ENCODE data around the gene DEDD.

The DEDD gene, protein sequence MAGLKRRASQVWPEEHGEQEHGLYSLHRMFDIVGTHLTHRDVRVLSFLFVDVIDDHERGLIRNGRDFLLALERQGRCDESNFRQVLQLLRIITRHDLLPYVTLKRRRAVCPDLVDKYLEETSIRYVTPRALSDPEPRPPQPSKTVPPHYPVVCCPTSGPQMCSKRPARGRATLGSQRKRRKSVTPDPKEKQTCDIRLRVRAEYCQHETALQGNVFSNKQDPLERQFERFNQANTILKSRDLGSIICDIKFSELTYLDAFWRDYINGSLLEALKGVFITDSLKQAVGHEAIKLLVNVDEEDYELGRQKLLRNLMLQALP

DNA sequence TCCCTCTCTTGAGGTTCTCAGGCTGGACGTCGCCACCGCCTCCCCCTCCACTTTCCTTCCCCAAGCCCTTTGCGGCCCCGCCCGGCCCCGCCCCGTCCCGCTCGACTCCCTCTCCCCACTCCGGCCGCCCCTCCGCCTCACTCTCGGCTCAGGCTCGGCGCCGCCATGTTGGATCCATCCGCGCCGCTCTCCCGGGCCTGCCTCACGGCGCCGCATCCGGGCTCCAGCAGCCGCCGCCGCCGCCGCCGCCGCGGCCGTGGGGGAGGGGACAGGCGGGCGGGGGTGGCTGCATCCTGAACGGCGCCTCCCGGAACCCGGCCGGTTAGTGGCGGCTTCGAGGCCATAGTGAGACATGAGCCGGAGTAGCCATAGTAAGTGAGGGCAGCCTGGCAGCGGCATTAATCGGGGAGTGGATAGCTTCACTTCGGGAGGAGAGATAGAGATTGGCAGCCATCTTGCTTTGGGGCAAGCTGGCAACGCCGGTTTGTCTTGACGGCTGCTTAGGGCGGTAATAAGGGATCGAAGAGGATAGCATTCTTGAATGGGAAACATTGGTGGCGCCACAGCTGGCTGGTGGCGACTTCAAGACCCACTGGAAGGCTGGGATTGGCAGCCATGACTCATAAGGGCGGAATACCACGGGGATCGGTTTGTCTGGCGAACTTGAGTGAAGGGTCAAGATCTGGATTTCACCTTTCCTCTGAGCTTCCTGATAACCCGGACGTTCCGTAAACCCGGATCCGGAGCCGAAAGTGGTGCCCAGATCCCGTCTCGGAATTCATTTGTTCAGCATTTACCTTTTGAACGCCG lies at the start of gene DEDD:
Gene DEDD (minus strand): TSS at position 258 of the 810 bp plus-strand sequence. CDS start 8,205 bp downstream, outside the sequence.
- peak; percentile 85 for DNase-seq

DNA sequence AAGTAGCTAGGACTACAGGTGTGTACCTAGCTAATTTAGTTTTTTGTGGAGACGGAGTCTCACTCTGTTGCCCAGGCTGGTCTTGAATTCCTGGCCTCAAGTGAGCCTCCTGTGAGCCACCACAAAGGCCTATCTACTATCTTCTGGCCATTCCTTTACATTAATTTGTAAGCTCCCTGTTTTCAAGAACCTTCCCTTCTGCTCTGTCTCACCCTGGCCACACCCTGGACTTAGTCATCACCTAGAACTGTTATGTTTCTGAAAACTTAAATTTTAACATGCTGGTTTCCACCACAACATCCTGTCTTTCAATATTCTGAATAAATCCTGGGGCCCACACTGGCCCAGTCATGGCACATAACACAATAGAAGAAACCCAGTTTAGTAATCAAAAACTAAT lies 49.7 kb upstream of the DEDD start:
- no peak for DNase-seq

DNA sequence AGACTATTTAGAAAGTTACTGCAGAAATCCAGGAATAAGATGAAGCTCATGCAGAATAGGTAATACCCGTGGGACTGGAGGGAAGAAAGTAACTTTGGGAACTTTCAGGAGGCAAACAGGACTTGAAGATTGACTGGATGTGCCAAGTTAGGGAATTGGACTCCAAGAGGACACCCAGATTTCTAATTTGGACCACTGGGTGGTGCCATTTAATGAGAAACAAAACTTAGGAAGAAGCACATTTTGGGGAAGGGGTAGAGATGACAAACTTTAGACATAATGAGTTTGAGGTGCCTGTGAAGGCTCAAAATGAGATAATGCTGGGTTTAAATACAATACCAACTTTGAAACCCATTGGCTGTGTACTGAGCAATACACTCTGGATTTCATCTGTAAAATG lies 48.2 kb upstream of the DEDD start:
- DNase-seq = no peak

DNA sequence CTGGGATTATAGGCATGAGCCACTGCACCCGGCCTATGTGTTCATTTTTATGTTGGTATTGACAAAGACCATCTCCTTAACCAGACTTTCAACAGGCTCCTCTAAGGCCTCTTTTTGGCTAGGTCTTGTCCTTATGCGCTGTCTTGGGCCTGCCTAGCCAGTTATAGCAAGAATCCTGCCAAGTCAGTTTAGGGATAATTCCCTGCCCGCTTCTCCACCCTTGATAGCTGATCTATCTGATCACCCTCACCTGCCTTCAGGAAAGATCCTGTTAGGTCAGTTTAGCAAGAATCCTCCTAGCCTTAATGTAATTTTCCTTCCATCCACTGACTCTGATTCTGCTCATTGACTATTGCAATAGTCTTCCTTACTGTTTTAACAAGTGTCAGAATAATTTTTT lies 47.2 kb upstream of the DEDD start:
- no peak for DNase-seq

DNA sequence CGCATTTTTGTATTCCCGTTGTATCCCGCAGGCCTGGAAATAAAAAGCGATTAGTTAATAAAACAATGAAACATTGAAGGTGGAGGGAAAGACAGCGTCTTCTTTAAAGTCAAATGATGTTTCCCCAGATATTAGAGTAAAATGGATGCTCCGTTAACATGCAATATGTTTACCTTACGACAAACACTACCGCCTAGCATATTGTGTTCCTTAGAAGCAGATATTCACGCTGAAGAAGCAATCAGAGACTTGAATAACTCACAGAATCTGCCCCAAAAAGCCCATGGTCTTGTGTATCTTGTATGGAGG lies 45.4 kb upstream of the DEDD start:
- DNase-seq = no peak

DNA sequence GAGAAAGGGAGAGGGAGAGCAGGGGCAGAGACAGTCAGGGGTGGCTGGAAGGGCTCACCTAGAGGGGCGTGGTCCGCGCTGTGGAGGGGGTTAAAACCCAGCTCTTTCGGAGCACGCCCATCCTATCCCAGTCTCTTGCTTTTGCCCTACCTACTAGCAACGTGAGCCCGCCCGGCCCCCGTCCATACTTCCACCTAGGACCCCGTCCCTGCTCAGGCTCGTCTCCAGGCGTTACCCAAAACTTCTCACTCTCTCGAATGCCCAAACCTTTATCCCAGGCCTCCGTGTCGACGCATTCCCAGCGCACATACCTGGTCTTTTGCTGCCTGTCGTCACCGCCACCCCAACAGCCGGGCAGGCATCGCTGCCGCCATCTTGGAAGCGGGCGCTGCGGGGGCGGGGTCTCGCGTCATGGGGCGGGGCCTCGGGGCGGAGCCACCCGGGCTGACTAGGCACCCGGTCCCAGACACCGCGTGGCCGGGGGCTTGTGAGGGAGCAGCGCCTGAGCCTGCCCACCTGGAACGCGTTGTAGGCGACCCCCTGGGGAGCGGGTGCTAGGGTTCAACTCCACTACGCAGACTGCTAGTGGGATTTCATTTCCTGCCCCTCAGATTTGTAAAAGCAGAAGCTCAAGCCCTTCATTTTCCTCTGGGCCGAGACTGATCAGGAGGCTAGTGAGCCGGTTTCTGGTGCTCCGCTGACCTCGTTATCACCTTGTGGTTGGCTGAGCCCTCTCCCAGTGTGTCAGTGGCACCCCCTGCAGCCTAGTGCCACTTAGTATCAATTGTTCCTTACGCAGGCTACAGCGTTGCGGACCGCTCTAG lies 44.9 kb upstream of the DEDD start, which contains the start of gene B4GALT3:
Gene B4GALT3 (minus strand): TSS at position 396 of the 824 bp plus-strand sequence. CDS start 1,447 bp downstream, outside the sequence.
- peak; percentile 90 for DNase-seq

DNA sequence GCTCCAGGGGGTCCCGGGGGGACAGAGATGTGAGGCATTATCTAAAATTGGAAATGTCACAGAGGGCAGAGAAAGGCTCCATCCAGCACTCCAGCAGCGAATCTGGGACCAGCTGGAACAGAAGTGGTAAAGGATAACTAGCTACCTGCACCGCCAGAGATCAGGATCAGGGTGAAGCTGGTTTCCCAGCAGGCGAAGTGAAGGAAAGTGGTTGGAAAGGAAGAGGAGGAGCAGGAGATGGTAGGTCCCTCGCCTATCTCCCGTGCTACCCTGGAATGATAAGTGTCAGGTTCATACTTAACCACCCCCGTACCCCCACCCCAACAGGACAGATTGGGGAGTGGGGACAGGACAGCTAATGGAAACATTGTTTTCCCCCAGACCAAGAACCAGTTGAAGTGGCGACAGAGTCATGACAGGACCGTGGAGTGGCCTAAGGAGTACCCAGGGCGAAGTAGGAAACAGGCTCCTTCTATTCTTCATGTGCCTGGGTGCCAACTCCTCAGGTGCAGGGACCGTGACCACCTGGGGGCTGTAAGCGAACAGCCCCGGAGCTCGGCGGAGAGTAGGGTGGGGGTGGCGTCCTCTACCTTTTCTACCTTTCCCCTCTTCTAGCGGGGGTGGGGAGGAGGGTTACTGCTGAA lies 44.1 kb upstream of the DEDD start:
- DNase-seq = no peak

DNA sequence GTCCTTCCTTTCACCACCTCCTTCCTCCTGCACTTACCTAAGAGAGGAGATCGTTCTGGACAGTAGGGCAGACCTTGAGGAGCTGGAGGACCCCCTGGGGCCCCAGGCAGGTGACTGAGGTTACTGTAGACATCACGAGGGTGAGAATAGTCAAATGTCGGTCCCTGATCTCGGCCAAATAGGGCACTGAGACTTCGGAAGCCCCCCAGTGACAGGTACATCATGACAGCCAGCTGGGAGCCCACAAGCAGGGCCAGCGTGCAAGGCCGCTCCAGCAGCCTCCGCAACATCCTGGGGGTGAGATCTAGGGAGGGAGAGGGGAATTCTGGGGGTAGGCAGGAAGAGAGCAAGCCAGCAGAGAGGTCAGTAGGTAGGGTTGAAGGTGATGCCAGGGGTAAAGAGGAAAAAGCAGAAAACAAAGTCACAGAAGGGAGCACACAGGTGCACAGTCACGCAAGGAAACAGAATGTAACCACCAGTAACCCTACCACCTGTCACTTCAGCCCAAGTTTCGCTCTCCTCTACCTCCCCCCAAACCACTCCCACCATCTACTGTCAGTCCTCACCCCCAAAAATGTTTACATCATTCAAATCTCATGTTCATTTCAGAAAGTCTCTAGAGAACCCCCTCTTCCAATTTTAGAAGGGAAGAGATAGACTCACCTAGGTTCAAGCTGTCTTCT lies 43.4 kb upstream of the DEDD start:
- DNase-seq = no peak

DNA sequence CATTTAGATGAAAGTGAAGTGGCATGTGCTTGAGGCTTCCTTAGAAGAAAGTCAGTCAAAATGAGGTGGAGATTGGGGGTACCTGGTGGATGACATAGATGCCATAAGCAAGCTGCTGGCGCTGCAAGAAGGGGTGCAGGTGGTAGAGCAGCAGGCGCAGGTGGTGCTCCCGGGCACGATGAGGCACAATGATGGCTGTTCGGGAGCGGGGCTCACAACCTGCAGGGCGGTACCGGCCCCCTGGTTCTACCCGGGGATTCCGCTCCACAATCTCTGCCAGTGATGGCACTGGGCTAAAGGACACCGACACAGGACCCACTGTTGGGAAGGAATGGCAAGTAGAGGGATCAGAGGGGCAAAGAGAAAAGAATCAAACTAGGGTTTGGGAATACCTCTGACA lies 42.4 kb upstream of the DEDD start:
- no peak for DNase-seq

DNA sequence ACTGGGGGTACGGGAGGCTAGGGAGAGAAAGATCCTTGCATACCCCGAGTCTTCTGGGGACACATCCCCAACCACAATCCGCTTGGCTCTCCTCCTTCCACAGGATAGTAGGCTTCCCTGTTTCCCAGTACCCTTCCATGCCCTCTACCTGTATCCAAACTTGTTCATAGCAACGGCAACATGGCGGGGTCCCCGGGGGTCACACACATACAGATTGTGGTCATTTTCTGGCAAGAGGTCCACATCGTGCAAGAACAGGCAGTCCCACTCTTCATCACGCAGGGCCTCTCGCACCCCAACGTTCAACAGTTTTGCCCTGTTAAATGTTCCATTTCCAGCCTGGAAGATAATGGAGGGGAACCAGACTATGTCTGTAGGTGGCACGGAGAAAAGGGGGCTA lies 41.2 kb upstream of the DEDD start:
- DNase-seq = no peak

DNA sequence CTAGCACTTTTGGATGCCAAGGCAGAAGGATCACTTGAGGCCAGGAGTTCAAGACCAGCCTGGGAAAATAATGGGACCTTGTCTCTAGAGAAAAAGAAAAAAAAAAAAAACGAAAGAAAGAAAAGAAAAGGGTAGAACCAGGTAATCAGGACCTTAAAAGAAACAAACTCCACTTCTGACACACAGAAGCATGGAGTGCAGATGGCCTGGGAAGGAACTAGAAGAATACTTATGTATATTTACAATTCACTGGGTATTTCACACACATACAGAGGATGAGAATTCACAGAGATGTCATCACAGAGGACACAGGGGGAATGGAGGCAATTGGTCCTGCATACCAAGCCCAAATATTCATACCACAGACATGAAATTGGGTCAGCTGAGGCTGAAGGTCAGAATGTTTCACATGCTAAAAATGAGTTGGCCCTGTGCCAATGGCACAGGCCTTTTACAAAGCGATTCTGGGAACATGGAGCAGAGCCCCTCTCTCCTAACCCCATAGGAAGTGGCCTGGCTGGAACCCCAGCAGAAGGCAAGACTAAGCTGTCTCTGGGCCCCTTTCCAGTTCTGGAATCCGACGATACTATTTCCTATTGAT lies 40.4 kb upstream of the DEDD start:
- no peak for DNase-seq

DNA sequence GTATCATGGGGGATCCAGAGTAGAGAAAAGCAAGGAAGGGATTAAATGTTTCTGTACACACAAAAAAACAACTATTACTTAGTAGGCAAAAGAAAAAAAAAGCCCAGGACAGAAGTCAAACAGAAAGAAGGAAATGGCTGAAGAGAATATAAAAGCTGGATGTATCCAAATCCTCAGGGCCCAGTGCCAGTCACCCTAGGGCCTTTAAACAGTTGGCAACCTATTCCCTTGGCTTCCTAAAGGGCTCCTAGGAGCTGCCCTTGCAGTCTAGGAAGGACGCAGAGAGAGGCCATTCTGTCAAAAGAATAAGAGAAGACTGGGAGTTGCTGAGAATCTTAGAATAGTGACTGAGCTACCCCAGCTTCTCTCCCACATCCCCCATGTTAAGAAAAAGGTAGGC lies 39.9 kb upstream of the DEDD start:
- DNase-seq = no peak

DNA sequence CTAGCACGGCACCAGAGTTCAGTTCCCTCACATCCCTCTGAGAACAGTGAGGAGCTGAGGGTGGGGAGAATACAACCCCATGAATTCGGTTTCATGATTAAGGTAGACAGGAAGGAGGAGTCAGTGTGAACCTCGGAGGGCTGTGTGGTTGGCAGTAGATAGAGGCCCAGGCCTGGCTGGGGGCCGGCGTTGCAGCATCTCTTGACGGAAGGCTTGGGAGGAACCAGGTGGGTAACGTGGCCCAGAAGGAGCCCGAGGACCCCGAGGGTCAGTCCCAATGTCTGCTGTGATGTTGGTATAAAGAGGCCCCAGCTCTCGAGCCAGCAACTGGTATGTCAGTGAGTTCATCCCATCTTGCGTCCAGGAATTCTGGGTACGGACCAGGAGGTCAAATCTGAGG lies 39.2 kb upstream of the DEDD start:
- DNase-seq = no peak

DNA sequence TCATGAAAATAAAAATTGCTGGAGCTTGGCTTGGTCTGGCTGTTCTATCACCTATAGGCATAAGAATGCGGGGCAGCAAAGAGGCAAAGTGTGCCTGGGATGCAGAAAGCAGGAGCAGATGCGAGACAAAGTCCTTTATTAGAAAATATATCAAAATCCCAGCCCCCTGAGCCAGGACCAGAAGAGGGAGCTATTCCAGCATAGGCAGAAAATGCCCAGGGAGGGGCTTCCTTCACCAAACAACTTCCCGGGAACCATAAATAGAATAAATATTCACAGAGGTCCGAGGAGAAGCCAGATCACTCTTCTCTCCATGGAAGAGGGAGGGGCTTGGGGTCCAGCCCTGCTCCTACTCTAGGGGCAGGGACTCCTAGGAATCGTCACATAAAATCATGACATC lies 38.7 kb upstream of the DEDD start:
- no peak for DNase-seq

DNA sequence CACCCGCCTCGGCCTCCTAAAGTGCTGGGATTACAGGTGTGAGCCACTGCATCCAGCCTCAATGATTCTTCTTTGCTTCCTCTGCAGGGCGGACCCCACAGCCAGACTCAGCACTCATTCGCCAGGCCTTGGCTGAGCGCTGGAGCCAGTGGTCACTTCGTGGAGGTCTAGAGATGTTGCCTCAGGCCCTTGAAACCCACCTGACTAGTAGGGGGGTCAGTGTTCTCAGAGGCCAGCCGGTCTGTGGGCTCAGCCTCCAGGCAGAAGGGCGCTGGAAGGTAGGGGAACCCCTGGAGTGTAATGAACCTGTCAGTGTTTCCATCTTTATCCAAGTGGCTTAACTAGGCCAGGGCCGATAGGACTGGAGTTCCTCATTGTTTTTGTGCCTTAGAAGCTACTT lies 36.4 kb upstream of the DEDD start:
- DNase-seq = no peak

DNA sequence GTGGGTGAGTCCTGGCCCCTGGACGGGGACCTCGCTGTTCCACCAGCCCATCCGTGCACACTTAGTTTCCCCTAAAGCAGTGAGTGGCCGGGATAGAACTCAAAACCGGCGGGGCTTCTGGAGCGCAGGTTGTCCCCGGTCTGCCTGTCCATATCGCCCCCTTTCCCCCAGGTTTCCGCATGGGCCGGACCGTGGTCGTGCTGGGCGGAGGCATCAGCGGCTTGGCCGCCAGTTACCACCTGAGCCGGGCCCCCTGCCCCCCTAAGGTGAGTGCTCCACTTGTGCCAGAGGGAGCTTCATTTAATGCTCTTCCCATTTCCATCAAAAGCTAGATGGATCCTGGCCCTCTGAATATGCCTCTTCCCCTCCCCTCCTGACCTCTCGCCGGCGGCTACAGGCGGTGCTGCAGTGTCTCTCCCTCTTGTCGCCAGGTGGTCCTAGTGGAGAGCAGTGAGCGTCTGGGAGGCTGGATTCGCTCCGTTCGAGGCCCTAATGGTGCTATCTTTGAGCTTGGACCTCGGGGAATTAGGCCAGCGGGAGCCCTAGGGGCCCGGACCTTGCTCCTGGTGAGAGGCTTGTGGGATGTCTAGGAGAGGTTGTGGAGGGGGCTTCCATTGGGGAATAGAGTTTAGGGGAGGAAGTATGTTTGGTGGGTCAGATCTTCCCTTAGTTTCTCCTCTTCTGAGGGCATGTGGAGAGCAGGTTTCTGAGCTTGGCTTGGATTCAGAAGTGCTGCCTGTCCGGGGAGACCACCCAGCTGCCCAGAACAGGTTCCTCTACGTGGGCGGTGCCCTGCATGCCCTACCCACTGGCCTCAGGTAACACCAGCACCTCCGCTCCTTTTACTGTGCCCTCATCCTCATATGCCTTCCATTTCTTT lies 34.4 kb upstream of the DEDD start:
- no peak for DNase-seq

DNA sequence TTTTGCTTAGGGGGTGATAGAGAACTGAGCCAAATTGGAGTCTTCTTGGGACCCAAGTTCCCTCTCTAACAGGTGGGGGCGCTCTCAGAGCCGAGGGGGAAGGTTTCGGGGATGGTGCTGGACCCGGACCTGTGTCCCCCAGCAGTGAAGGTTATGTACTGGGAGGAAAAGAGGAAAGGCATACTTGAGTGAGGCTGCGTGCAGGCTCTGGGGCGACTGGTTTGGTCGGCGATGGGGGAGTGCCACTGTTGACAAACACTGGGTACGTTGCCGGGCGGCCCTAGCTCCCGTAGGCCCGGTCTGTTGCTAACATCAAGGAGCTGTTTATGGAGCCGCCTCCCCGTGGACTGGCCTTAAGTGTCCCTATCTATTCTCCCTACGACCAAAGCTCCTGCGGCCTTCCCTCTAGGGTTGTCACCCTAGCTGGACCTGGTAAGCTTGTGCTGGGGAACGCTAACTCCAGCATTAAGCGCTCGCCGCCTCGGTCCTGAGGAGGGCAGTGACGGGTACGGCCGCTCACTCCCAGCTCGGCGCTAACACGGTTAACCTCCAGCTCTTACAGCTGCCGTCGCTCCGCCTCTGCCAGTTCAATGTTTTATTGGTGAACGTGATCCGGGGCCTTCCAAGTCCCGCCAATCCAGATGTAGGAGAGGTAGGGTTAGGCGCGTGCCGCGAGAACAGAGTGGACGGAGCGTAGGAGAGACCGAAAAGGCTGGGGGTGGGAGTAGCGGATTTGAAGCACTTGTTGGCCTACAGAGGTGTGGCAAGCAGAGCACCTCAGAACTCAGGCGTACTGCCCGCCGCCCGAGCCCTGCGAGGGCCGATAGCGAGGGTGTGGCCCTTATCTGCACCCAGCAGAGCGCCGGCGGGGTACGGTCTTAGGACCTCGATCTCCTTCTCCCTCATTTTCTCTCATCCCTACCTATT lies 33.5 kb upstream of the DEDD start, which contains the start of gene PPOX:
Gene PPOX (plus strand): TSS at position 685 of the 927 bp plus-strand sequence. CDS start 422 bp downstream, outside the sequence.
- DNase-seq = peak; percentile 84

DNA sequence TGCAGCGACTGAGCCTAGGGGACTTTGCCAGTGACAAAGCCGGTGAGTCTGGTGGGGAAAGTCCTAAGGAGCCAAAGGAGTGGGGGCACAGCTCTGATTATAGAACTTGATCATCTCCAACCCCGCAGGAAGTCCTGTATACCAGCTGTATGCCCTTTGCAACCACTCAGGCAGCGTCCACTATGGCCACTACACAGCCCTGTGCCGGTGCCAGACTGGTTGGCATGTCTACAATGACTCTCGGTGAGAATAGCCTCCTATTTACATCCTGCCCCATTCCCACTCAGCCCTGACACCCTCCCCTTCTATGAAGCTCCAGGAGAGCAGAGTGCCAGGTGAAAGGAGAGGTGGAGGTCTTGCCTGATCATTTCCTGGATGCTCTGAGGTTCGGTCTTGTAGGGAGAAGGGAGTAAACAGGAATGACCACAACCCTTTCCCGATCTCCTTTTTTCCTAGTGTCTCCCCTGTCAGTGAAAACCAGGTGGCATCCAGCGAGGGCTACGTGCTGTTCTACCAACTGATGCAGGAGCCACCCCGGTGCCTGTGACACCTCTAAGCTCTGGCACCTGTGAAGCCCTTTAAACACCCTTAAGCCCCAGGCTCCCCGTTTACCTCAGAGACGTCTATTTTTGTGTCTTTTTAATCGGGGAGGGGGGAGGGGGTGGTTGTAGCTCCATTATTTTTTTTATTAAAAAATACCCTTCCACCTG lies 32.6 kb upstream of the DEDD start:
- no peak for DNase-seq

DNA sequence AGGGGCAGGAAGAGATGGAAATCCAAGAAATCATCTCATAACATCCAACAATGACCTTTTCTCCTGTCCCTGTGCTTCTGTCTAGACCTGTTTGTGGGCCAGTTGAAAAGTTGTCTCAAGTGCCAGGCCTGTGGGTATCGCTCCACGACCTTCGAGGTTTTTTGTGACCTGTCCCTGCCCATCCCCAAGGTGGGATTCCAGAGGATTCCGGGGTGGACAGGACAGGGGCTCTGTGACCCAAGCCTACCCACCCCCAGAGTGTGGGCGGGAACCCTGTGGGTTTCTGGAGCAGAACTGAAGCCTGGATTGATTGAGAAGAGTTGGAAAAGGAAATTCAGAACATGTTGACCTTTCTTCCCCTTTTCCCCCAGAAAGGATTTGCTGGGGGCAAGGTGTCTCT lies 31.3 kb upstream of the DEDD start:
- DNase-seq = no peak

Measured in activated CD4-positive, alpha-beta T cell treated with anti-CD3 and anti-CD28 coated beads for 1 hour (primary cell).